PFSK-1 (cell line): ENCODE results near the gene ZFPM1.

Experiments used
- FOXP2 ChIP-seq: optimal IDR thresholded peaks from 2 replicates; pipeline ENCODE3; 2011; ENCODE audit warnings: borderline replicate concordance, control low read depth, inconsistent platforms; ENCODE audit not compliant: insufficient read depth; ENCODE audit errors: extremely low read length, extremely low read depth
- POLR2AphosphoS5 ChIP-seq: IDR thresholded peaks from 2 replicates; pipeline ENCODE4 v1.6.1; 2012; ENCODE audit warnings: low read depth, mild to moderate bottlenecking, control low read depth, low read length, moderate library complexity
- SIN3A ChIP-seq: IDR thresholded peaks from 2 replicates; pipeline ENCODE4 v1.6.1; 2012; ENCODE audit warnings: mild to moderate bottlenecking, low read length, moderate library complexity, borderline replicate concordance; ENCODE audit not compliant: insufficient read depth
- TAF1 ChIP-seq: IDR thresholded peaks from 2 replicates; pipeline ENCODE4 v1.6.1; 2012; ENCODE audit warnings: low read length, control low read depth, borderline replicate concordance; ENCODE audit not compliant: insufficient read depth
- TF ChIP-seq, protein P1 (sequence below), 2 experiments: IDR thresholded peaks; 2 replicates each; pipeline versions ENCODE4 v1.6.1 to v1.8.0; 2011 to 2012; ENCODE audit warnings: low read depth in 2 of 2, low read length in 2 of 2, control low read depth in 1 of 2, inconsistent platforms in 1 of 2, mild to moderate bottlenecking in 1 of 2, moderate library complexity in 1 of 2; ENCODE audit not compliant: insufficient read depth in 1 of 2

The ZFPM1 gene

DNA sequence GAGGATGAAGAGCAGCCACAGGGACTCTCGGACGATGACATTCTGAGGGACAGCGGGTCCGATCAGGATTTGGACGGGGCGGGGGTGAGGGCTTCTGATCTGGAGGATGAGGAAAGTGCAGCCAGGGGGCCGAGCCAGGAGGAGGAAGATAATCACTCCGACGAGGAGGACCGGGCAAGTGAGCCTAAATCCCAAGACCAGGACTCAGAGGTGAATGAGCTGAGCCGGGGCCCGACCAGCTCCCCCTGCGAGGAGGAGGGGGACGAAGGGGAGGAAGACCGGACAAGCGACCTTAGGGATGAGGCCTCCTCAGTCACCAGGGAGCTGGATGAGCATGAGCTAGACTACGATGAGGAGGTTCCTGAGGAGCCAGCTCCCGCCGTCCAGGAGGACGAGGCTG is 124.1 kb downstream of the ZFPM1 start:
- no peak for TF ChIP-seq SIN3A
- no peak for TF ChIP-seq FOXP2
- TF ChIP-seq TAF1 = no peak
- TF ChIP-seq, protein P1, sequence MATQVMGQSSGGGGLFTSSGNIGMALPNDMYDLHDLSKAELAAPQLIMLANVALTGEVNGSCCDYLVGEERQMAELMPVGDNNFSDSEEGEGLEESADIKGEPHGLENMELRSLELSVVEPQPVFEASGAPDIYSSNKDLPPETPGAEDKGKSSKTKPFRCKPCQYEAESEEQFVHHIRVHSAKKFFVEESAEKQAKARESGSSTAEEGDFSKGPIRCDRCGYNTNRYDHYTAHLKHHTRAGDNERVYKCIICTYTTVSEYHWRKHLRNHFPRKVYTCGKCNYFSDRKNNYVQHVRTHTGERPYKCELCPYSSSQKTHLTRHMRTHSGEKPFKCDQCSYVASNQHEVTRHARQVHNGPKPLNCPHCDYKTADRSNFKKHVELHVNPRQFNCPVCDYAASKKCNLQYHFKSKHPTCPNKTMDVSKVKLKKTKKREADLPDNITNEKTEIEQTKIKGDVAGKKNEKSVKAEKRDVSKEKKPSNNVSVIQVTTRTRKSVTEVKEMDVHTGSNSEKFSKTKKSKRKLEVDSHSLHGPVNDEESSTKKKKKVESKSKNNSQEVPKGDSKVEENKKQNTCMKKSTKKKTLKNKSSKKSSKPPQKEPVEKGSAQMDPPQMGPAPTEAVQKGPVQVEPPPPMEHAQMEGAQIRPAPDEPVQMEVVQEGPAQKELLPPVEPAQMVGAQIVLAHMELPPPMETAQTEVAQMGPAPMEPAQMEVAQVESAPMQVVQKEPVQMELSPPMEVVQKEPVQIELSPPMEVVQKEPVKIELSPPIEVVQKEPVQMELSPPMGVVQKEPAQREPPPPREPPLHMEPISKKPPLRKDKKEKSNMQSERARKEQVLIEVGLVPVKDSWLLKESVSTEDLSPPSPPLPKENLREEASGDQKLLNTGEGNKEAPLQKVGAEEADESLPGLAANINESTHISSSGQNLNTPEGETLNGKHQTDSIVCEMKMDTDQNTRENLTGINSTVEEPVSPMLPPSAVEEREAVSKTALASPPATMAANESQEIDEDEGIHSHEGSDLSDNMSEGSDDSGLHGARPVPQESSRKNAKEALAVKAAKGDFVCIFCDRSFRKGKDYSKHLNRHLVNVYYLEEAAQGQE (IDR thresholded peaks at IDR 0.05; ENCODE audit: insufficient read depth in 1 of 2, low read depth in 2 of 2, low read length in 2 of 2) = no peak
- TF ChIP-seq POLR2AphosphoS5 = no peak

DNA sequence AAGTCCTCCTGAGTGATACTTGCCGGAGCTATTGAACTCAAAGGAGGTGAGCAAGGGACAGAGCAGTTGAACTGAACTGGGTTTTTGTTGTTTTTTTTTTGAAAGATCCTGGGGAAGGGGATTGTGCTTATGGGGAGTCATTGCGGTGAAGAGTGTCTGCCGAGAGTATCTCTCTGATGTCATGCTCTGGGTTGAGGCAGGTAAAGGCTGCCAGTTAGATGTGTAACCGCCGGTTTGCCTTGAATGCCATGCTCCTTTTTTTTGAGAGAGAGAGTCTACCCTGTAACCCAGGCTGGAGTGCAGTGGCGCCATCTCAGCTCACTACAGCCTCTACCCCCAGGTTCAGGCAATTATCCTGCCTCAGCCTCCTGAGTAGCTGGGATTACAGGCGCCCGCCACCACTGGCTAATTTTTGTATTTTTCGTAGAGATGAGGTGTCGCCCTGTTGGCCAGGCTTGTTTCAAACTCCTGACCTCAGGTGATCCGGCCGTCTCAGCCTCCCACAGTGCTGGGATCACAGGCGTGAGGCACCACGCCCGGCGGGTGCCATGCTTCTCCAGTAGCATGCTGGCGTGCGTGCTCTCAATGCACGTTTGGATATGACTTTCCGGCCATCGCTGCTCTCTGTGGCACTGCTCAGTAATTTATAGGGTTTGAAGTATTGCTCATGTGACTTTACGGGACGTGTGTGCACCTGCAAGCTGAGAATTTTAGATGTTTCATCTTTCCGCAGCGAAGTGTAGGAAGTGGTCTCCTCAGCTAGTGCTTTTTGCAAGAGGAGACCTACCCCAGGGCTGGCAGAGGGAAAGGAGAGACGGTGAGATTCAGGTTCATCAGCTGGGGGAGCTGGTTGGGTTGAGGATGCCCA is 125.6 kb downstream of the ZFPM1 start:
- no peak for TF ChIP-seq FOXP2

DNA sequence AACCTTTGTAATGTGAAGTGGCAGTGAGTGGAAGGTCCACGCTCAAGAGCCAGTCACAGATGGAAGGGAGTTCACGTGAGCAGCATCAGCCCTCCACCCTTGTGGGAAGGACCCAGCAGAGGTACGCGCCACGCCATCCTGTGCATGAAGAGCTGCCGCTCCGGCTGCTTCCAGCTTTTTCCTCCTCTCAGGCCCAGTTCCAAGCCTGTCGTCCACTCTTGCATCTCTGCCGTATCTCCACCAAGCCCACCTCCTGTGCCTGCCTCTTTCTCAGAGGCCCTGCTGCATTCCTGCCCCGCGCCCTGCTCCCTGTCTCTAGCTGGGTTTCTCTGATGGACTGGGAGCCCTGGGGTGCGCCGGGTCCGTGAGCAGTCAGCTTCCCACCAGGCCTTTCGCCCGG is 127.3 kb downstream of the ZFPM1 start:
- TF ChIP-seq SIN3A = no peak
- TF ChIP-seq, protein P1 (IDR thresholded peaks at IDR 0.05; ENCODE audit: insufficient read depth in 1 of 2, low read depth in 2 of 2, low read length in 2 of 2) = no peak
- no peak for TF ChIP-seq TAF1
- no peak for TF ChIP-seq POLR2AphosphoS5
- no peak for TF ChIP-seq FOXP2

DNA sequence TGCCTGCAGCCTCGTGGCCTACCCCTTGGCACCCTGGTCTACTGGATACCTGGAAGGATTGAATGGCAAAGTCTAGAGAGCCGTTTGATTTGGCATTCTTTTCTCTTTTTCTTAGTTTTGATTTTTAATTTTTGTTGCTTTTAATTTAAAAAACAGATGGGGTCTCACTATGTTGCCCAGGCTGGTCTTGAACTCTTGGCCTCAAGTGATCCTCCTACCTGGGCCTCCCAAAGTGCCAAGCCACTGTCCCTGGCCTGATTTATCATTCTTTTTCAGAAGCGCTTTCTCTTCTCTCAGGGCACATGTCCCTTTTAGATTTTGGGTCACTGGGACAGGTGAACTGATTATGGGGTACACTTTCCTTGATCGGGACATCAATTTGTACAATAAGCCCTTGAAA is 128.0 kb downstream of the ZFPM1 start:
- TF ChIP-seq, protein P1 (IDR thresholded peaks at IDR 0.05; ENCODE audit: insufficient read depth in 1 of 2, low read depth in 2 of 2, low read length in 2 of 2) = no peak
- TF ChIP-seq SIN3A (no peak), POLR2AphosphoS5 (no peak), FOXP2 (no peak), TAF1 (no peak)

DNA sequence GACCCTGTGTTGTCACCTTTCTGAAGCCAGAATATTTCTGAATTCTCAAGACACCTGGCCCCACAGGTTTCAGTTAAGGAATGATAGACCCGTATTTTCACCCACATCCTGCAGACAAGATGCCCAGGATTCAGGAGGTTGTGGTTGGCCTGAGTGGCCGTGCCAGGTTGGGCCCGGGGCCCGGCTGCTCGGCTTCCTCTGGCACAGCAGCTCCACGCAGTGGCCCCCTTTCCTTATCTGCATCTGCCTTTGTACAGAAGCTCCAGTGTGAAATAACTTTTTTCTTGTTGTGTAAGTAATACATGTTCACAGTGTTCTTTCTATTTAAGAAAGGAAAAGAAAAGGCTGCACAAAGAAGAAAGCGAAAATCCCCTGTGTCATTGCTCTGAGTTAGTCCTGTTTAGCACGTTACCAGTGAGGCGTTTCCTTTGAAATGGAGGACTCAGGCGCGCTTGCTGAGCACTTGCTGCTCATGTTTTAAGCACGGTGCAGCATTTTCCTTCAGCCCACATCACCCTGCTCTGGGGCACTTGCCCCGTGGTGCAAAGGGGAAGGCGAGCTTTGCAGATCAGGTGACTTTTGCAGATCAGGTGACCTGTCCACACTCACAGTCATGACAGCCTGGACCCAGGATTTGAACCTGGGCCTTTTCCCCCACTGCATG is 130.0 kb downstream of the ZFPM1 start:
- no peak for TF ChIP-seq POLR2AphosphoS5
- no peak for TF ChIP-seq FOXP2
- no peak for TF ChIP-seq SIN3A
- TF ChIP-seq, protein P1 (IDR thresholded peaks at IDR 0.05; ENCODE audit: insufficient read depth in 1 of 2, low read depth in 2 of 2, low read length in 2 of 2) = no peak
- TF ChIP-seq TAF1 = no peak
